T1000 (cell line): Measurements from ENCODE around the gene ALDH1B1.

ENCODE experiments used
- DNase-seq: peaks from one replicate; lab custom pipeline; 2025; ENCODE audit warnings: mixed read lengths; lab: John Stamatoyannopoulos, UW

ALDH1B1 gene

GRCh38 chr9:38440516-38440915 is 48.0 kb downstream of the ALDH1B1 start:
- DNase-seq, result no peak

- no peak for DNase-seq
Observed at GRCh38 chr9:38441347-38442085, 49.0 kb downstream of the ALDH1B1 start.

GRCh38 chr9:38442473-38443096 is 50.1 kb downstream of the ALDH1B1 start:
- no peak for DNase-seq

- peak; percentile 32 for DNase-seq
Observed at GRCh38 chr9:38443181-38443580, 50.7 kb downstream of the ALDH1B1 start.

GRCh38 chr9:38443597-38443996 is 51.1 kb downstream of the ALDH1B1 start:
- DNase-seq, result no peak

GRCh38 chr9:38445154-38446043 is 52.9 kb downstream of the ALDH1B1 start:
- no peak for DNase-seq

GRCh38 chr9:38447703-38448102 is 55.2 kb downstream of the ALDH1B1 start:
- no peak for DNase-seq
